IPS DF 6.9 (cell line): Measurements from ENCODE around the gene MAT1A.
"Not testable (repeated sequence)": the region's sequence is repeated elsewhere in the genome, so short reads cannot be mapped to it uniquely, and the experiment has no call there.

Experiments
- DNase-seq: peaks from one replicate; pipeline ENCODE4 v3.0.0-alpha.2; 2013; ENCODE audit warnings: low read depth, low spot score
- H3K27ac ChIP-seq: one replicate; pipeline ENCODE4 v1.5.1; 2013; ENCODE audit warnings: low read length, control low read depth
- H3K27me3 ChIP-seq: 2 replicates; pipeline ENCODE4 v1.6.1; 2013; ENCODE audit warnings: mild to moderate bottlenecking, low read length; ENCODE audit not compliant: control insufficient read depth, insufficient read depth
- H3K36me3 ChIP-seq: 2 replicates; pipeline ENCODE4 v1.6.1; 2013; ENCODE audit warnings: low read length; ENCODE audit not compliant: control insufficient read depth, insufficient read depth
- H3K4me1 ChIP-seq: 2 replicates; pipeline ENCODE4 v1.6.1; 2013; ENCODE audit warnings: low read length; ENCODE audit not compliant: control insufficient read depth, insufficient read depth
- H3K4me3 ChIP-seq: 2 replicates; pipeline ENCODE4 v1.5.1; 2013; ENCODE audit warnings: mild to moderate bottlenecking, low read length
- H3K9me3 ChIP-seq: 2 replicates; pipeline ENCODE4 v1.6.1; 2013; ENCODE audit warnings: low read length, inconsistent platforms; ENCODE audit not compliant: control insufficient read depth, insufficient read depth
- WGBS: extraction: QIAGEN DNeasy Blood & Tissue Kit; methylation state at CpG from one replicate; pipeline ENCODE4 v1.1.7; 2013; ENCODE audit warnings: mixed read lengths, missing lambda C conversion rate; ENCODE audit not compliant: insufficient read length, insufficient coverage; 5-methylcytosine and 5-hydroxymethylcytosine counted together

MAT1A gene

DNA sequence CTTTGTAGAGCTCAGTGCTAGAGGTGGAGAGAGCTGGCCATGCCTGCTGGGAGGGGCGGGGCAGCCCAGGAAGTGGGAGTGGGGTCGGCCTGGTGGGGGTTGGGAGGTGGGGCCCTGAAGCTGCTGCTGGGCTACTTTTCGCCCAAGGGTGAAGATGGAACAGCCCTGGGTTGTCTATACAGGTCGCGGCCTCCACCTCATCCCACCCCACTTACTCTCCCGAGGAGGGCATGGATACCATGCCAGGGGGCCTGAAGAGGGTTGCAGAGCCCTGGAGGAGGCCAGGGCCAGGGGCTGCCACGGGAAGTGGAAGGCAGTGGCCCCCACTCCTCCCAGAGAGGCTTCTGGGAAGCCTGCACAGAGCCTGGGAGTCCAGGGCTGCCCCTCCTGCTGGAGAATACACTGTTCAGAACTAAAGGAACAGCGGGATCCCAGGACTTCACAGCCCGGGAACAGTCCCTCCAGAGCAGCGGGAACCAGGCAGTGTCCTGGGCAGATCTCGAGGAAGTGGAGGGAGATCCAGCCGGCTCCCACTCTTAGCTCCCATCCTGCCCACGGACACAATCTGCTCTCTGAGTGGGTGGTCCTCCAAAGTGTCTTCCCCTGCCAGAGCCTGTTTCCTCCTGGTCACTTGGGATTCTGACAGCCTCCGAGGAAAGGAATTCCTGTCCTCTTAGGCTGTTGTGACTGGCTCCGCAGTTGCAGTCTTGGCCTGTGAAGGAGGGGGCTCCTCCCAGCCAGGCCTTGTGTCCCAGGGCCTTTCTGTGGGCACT, 23.5 kb downstream of the MAT1A start:
- no CpG with 5 or more reads among the region's 15 CpGs for WGBS
- no peaks in the 10 kb centered on the region for H3K9me3 ChIP-seq
- no peaks in the 10 kb centered on the region for H3K27me3 ChIP-seq
- no peak for DNase-seq
- 0 out of 2 replicates have a peak, but pooled peaks cover 4% of the 10 kb centered on the region for H3K4me1 ChIP-seq
- H3K4me3 ChIP-seq: no peak overlapping the region
- H3K36me3 ChIP-seq: no peaks in the 10 kb centered on the region
- no peak overlapping the region for H3K27ac ChIP-seq

DNA sequence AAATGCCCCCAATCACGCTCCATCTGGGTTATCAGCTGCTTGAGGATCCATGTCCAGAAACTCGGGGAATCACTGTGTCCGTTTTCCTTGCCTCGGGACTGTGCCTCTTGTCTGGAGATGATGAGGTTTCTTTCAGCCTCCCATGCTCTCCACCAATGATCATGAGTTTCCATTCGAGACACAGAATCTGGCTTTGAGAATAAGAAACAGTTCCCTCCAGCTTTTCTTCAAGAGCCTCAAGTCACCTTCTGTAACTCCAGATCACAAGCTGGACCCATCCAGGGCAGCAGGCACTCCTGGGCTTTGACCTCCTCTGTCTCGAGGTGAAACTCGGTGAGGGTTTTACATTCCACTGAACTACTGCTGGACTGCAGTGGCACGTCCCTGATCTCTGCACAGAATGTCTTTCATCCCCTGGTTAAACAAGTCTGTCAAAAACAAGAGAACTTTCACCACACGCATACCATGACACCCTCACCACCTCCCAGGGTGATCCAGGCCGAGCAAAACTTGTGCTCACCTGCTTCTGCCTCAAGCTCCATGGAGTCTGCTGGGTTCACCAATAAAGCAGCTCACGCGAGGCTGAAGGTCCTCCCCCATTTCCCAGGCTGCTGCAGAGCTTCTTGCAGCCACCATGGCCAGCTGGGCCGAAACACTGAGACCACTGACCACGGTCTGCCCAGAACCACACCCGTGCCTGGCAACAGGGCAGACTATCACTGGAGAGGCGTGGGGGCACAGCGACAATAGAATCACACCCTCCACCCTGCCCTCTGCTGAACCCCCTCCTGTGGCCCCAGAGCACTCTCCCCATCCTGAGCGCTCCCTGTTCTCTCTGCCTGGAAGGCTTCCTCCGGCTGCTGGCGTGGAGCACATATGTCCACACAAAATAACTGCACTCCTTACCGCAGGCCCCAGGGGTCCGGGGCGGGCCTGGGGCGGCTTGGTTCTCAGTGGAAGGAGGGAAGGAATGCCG, 25.1 kb downstream of the MAT1A start:
- Histone ChIP-seq H3K36me3 (no peaks in the 10 kb centered on the region), H3K9me3 (no peaks in the 10 kb centered on the region), H3K4me1 (0 out of 2 replicates have a peak, but pooled peaks cover 4% of the 10 kb centered on the region), H3K27me3 (no peaks in the 10 kb centered on the region), H3K4me3 (no peak overlapping the region), H3K27ac (no peak overlapping the region)
- no CpG with 5 or more reads among the region's 25 CpGs for WGBS
- DNase-seq: no peak

DNA sequence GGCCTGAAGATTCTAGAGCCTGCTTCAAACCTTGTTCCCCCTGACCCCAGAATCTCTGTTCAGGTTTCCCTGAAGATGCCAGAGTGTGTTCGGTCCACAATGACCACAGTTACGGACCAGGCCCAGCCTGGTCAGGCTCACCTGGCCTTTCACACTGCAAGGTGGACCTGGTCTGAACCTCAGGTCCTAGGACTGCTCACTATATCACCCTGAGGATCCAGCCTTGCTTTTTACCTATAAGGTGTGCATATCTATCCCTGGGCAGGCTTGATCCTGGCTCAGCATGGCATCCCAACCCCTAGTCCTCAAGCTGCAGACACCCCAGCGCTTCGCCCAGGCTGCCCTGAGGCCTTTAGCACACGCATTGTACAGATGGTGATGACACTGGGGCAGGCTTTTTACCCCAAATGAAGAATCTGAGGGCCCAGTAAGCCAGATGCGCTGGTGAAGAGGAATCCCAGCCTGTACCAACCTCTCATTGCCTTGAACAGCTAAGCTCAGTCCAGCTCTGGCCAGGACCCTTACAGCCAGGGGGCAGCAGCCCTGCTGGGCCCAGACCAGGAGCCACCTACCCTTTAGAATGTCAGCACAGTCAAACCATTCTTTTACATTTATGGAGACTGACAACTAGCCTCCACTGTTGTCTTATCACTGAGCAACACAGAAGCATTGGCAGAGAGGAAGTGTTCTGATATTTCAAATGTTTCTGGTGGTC, 28.0 kb downstream of the MAT1A start:
- no CpG with 5 or more reads among the region's 6 CpGs for WGBS
- no peak for DNase-seq
- H3K36me3 ChIP-seq: no peaks in the 10 kb centered on the region
- H3K27me3 ChIP-seq: no peaks in the 10 kb centered on the region
- 0 out of 2 replicates have a peak, but pooled peaks cover 3% of the 10 kb centered on the region for H3K4me1 ChIP-seq
- no peak overlapping the region for H3K27ac ChIP-seq
- H3K9me3 ChIP-seq: no peaks in the 10 kb centered on the region
- no peak overlapping the region for H3K4me3 ChIP-seq

- Histone ChIP-seq H3K9me3 (no peaks in the 10 kb centered on the region), H3K27me3 (no peaks in the 10 kb centered on the region), H3K4me3 (no peak overlapping the region), H3K27ac (no peak overlapping the region), H3K36me3 (no peaks in the 10 kb centered on the region), H3K4me1 (no peaks in the 10 kb centered on the region)
- WGBS: no CpG with 5 or more reads among the region's 19 CpGs
- peak; percentile 47 for DNase-seq
These were observed 28.9 kb downstream of the MAT1A start for GRCh38 chr10:80260295-80261243.

DNA sequence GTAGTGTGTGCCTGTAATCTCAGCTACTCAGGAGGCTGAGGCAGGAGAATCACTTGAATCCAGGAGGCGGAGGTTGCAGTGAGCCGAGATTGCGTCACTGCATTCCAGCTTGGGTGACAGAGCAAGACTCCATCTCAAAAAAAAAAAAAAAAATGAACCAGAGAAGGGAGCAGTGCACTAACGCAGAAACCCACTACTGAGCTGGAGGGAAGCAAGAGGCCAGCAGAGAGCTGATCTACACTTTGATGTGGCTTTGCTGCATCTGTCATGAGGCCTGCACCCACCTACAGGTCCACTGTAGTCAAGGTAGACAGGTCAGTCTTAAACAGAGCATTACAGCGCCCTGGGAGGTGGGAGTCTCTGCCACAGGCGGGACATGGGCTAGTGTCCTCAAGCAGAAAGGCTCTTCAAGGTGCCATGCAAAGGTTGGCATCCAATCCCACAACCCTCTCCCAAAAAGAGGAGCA, 30.0 kb downstream of the MAT1A start:
- no CpG with 5 or more reads among the region's 6 CpGs for whole genome bisulfite sequencing
- Histone ChIP-seq H3K27ac (no peak overlapping the region), H3K27me3 (no peaks in the 10 kb centered on the region), H3K4me3 (no peak overlapping the region), H3K36me3 (no peaks in the 10 kb centered on the region), H3K9me3 (no peaks in the 10 kb centered on the region), H3K4me1 (no peaks in the 10 kb centered on the region)
- DNase-seq: no peak

- not testable (repeated sequence) for H3K4me1 ChIP-seq, H3K4me3 ChIP-seq, H3K27me3 ChIP-seq, H3K36me3 ChIP-seq, H3K27ac ChIP-seq, H3K9me3 ChIP-seq
- DNase-seq: peak; percentile 61
- no CpG with 5 or more reads among the region's 4 CpGs for WGBS
These were observed 32.7 kb downstream of the MAT1A start for GRCh38 chr10:80256798-80257197.

- not testable (repeated sequence) for H3K27ac ChIP-seq, H3K27me3 ChIP-seq, H3K36me3 ChIP-seq, H3K4me1 ChIP-seq, H3K9me3 ChIP-seq, DNase-seq, H3K4me3 ChIP-seq
- no CpG with 5 or more reads among the region's 2 CpGs for WGBS
These were observed 34.7 kb downstream of the MAT1A start for GRCh38 chr10:80254726-80255125.

DNA sequence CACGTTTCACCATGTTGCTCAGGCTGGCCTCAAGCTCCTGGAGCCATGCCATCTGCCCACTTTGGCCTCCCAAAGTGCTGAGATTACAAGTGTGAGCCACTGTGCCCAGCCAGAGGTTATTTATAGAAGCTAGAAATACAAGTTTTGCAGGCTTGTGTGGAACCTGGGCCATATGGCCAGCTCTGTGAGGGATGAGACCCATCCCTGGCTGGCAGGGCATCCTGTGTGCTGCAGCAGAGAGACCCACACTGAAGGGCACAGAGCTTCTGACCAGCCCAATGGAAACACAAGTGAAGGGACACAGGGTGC, 35.5 kb downstream of the MAT1A start:
- WGBS: no CpG with 5 or more reads among the region's 1 CpG
- not testable (repeated sequence) for H3K27me3 ChIP-seq, H3K27ac ChIP-seq, H3K9me3 ChIP-seq, H3K4me3 ChIP-seq, H3K36me3 ChIP-seq, DNase-seq, H3K4me1 ChIP-seq

- Histone ChIP-seq H3K4me1 (no peaks in the 10 kb centered on the region), H3K4me3 (no peak overlapping the region), H3K9me3 (no peaks in the 10 kb centered on the region), H3K36me3 (no peaks in the 10 kb centered on the region), H3K27ac (no peak overlapping the region), H3K27me3 (no peaks in the 10 kb centered on the region)
- WGBS: no CpG with 5 or more reads among the region's 5 CpGs
- DNase-seq: no peak
These were observed 36.0 kb downstream of the MAT1A start for GRCh38 chr10:80253266-80253962.
